Measurements from ENCODE around the gene ZBTB48.
"Not testable (repeated sequence)": the region's sequence is repeated elsewhere in the genome, so short reads cannot be mapped to it uniquely, and the experiment has no call there.

ZBTB48 gene

GRCh38 chr1:6579374-6580118, at the start of gene ZBTB48:
Gene ZBTB48 (plus strand): TSS chr1:6579994. CDS start chr1:6580610, 616 bp downstream.
- in situ Hi-C loops (cut with MboI; ENCODE audit: low sequenced_read_pairs), result no loop called here

GRCh38 chr1:6530504-6531160, 49.2 kb upstream of the ZBTB48 start:
- in situ Hi-C loops (cut with MboI; ENCODE audit: low sequenced_read_pairs), result no loop called here

- in situ Hi-C loops (cut with MboI; ENCODE audit: low sequenced_read_pairs), result no loop called here
Measured at GRCh38 chr1:6531996-6532395, 47.8 kb upstream of the ZBTB48 start.

- in situ Hi-C loops (cut with MboI; ENCODE audit: low sequenced_read_pairs), result no loop called here
Measured at GRCh38 chr1:6534248-6534822, 45.5 kb upstream of the ZBTB48 start.

GRCh38 chr1:6535214-6535613, 44.6 kb upstream of the ZBTB48 start:
- in situ Hi-C loops (cut with MboI; ENCODE audit: low sequenced_read_pairs), result no loop called here

- in situ Hi-C loops (cut with MboI; ENCODE audit: low sequenced_read_pairs), result no loop called here
Measured at GRCh38 chr1:6536291-6536690, 43.5 kb upstream of the ZBTB48 start.

GRCh38 chr1:6538956-6539355, 40.8 kb upstream of the ZBTB48 start:
- in situ Hi-C loops (cut with MboI; ENCODE audit: low sequenced_read_pairs), result no loop called here

- in situ Hi-C loops (cut with MboI; ENCODE audit: low sequenced_read_pairs), result no loop called here
Measured at GRCh38 chr1:6544831-6545230, 35.0 kb upstream of the ZBTB48 start.

- in situ Hi-C loops (cut with MboI; ENCODE audit: low sequenced_read_pairs), result no loop called here
Measured at GRCh38 chr1:6545276-6546112, 34.3 kb upstream of the ZBTB48 start.

- in situ Hi-C loops (cut with MboI; ENCODE audit: low sequenced_read_pairs), result no loop called here
Measured at GRCh38 chr1:6546326-6546725, 33.5 kb upstream of the ZBTB48 start.

GRCh38 chr1:6547301-6547700, 32.5 kb upstream of the ZBTB48 start:
- in situ Hi-C loops (cut with MboI; ENCODE audit: low sequenced_read_pairs), result no loop called here

GRCh38 chr1:6554031-6554906, 25.5 kb upstream of the ZBTB48 start, which contains the start of gene NOL9:
Gene NOL9 (minus strand): TSS chr1:6554513. CDS start chr1:6554502, 11 bp downstream.
- in situ Hi-C loops (cut with MboI; ENCODE audit: low sequenced_read_pairs), result no loop called here

- in situ Hi-C loops (cut with MboI; ENCODE audit: low sequenced_read_pairs), result no loop called here
Measured at GRCh38 chr1:6554907-6555778, 24.7 kb upstream of the ZBTB48 start, which contains the start of gene TAS1R1. Gene TAS1R1 (plus strand): TSS chr1:6555307. CDS start chr1:6555374, 67 bp downstream.

- in situ Hi-C loops (cut with MboI; ENCODE audit: low sequenced_read_pairs), result no loop called here
Measured at GRCh38 chr1:6557597-6557996, 22.2 kb upstream of the ZBTB48 start.

GRCh38 chr1:6559161-6559560, 20.6 kb upstream of the ZBTB48 start:
- in situ Hi-C loops (cut with MboI; ENCODE audit: low sequenced_read_pairs), result not testable (repeated sequence)

- in situ Hi-C loops (cut with MboI; ENCODE audit: low sequenced_read_pairs), result no loop called here
Measured at GRCh38 chr1:6560267-6560666, 19.5 kb upstream of the ZBTB48 start.

- in situ Hi-C loops (cut with MboI; ENCODE audit: low sequenced_read_pairs), result no loop called here
Measured at GRCh38 chr1:6569033-6569432, 10.8 kb upstream of the ZBTB48 start.

GRCh38 chr1:6570100-6570499, 9.7 kb upstream of the ZBTB48 start:
- in situ Hi-C loops (cut with MboI; ENCODE audit: low sequenced_read_pairs), result no loop called here

- in situ Hi-C loops (cut with MboI; ENCODE audit: low sequenced_read_pairs), result no loop called here
Measured at GRCh38 chr1:6570987-6571386, 8.8 kb upstream of the ZBTB48 start.
